Hematopoietic multipotent progenitor cell treated with erythropoietin and hydrocortisone succinate and interleukin-3 and kit ligand, for 6 days (in vitro differentiated cells): ENCODE measurements around the gene DIRAS1.
A peak's percentile ranks its signal among the peaks of the same experiment; 100 is the strongest.

Experiments
- DNase-seq: peaks from one replicate; pipeline ENCODE4 v3.0.0-alpha.2; 2015

The DIRAS1 gene

GRCh38 chr19:2720777-2721569 lies at the start of gene DIRAS1:
TSS of gene DIRAS1 (minus strand) at chr19:2721372. CDS start at chr19:2717806, 3,566 bp downstream.
- DNase-seq: no peak

GRCh38 chr19:2770055-2771013 lies 49.2 kb upstream of the DIRAS1 start:
- peak; percentile 38 for DNase-seq

- DNase-seq: no peak
Measured at GRCh38 chr19:2769218-2769617, 48.0 kb upstream of the DIRAS1 start.

GRCh38 chr19:2768365-2769132 lies 47.4 kb upstream of the DIRAS1 start:
- DNase-seq: no peak

GRCh38 chr19:2767688-2768087 lies 46.5 kb upstream of the DIRAS1 start:
- DNase-seq: no peak

GRCh38 chr19:2766594-2767372 lies 45.6 kb upstream of the DIRAS1 start:
- no peak for DNase-seq

GRCh38 chr19:2765376-2765775 lies 44.2 kb upstream of the DIRAS1 start:
- DNase-seq: no peak

GRCh38 chr19:2764945-2765344 lies 43.8 kb upstream of the DIRAS1 start:
- no peak for DNase-seq

GRCh38 chr19:2763687-2764086 lies 42.5 kb upstream of the DIRAS1 start:
- DNase-seq: no peak

- DNase-seq: no peak
Measured at GRCh38 chr19:2762783-2763496, 41.8 kb upstream of the DIRAS1 start.

- no peak for DNase-seq
Measured at GRCh38 chr19:2761876-2762782, 41.0 kb upstream of the DIRAS1 start.

- DNase-seq: no peak
Measured at GRCh38 chr19:2761309-2761677, 40.1 kb upstream of the DIRAS1 start.

- no peak for DNase-seq
Measured at GRCh38 chr19:2759965-2760364, 38.8 kb upstream of the DIRAS1 start.

- DNase-seq: no peak
Measured at GRCh38 chr19:2759362-2759761, 38.2 kb upstream of the DIRAS1 start.

GRCh38 chr19:2758601-2759313 lies 37.6 kb upstream of the DIRAS1 start:
- no peak for DNase-seq

- no peak for DNase-seq
Measured at GRCh38 chr19:2756921-2757881, 36.0 kb upstream of the DIRAS1 start.

GRCh38 chr19:2756477-2756876 lies 35.3 kb upstream of the DIRAS1 start:
- DNase-seq: no peak

- no peak for DNase-seq
Measured at GRCh38 chr19:2755811-2756210, 34.6 kb upstream of the DIRAS1 start.

- DNase-seq: no peak
Measured at GRCh38 chr19:2755448-2755705, 34.2 kb upstream of the DIRAS1 start.
